HepG2 (cell line): Measurements from ENCODE around the gene NEK5. TPM values are rescaled to one million over a fixed set of nuclear protein-coding genes. Genes with fewer than 3 reads are reported as not detected.

Experiments used
- CREB3 ChIP-seq: sonication (generic); formaldehyde crosslinking; IDR thresholded peaks from 2 replicates; pipeline ENCODE4 v1.5.0; 2020; ENCODE audit warnings: missing genetic modification reagents
- ELF1 ChIP-seq: sonication (generic); formaldehyde crosslinking; IDR thresholded peaks from 2 replicates; pipeline ENCODE4 v1.4.0; 2020; ENCODE audit warnings: missing genetic modification reagents
- FOXP1 ChIP-seq, 2 experiments: fragments of 450-650 bp in 1 of 2; IDR thresholded peaks; 2 replicates each; pipeline ENCODE4 v1.6.1; 2017 to 2018; ENCODE audit warnings: antibody characterized with exemption in 1 of 2
- IRF9 ChIP-seq: sonication (generic); formaldehyde crosslinking; IDR thresholded peaks from 2 replicates; pipeline ENCODE4 v1.8.0; 2022; ENCODE audit warnings: missing genetic modification reagents, mild to moderate bottlenecking, borderline replicate concordance
- MYPOP ChIP-seq: sonication (generic); formaldehyde crosslinking; IDR thresholded peaks from 2 replicates; pipeline ENCODE4 v1.8.1; 2023; ENCODE audit warnings: mild to moderate bottlenecking, moderate library complexity, missing genetic modification reagents
- NCOA1 ChIP-seq: sonication (generic); formaldehyde crosslinking; IDR thresholded peaks from 2 replicates; pipeline ENCODE4 v1.9.0; 2021; ENCODE audit warnings: missing genetic modification reagents
- NFIB ChIP-seq: sonication (generic); formaldehyde crosslinking; IDR thresholded peaks from 2 replicates; pipeline ENCODE4 v1.9.0; 2021; ENCODE audit warnings: missing genetic modification reagents, mild to moderate bottlenecking, borderline replicate concordance
- NR0B2 ChIP-seq: sonication (generic); formaldehyde crosslinking; IDR thresholded peaks from 2 replicates; pipeline ENCODE4 v1.4.0; 2020; ENCODE audit warnings: mild to moderate bottlenecking, missing genetic modification reagents
- PCBP2 ChIP-seq: fragments of 200-400 bp; formaldehyde crosslinking; optimal IDR thresholded peaks from 2 replicates; pipeline ENCODE3; 2018; ENCODE audit warnings: low read length, low read depth; ENCODE audit not compliant: poor library complexity, severe bottlenecking
- POLR2A ChIP-seq, 2 experiments: IDR thresholded peaks; 2 replicates each; pipeline ENCODE4 v1.6.1; 2011; ENCODE audit warnings: low read depth in 2 of 2, low read length in 2 of 2, mild to moderate bottlenecking in 1 of 2, moderate library complexity in 1 of 2; ENCODE audit not compliant: insufficient read depth in 1 of 2
- RAD21 ChIP-seq: fragments of 450-650 bp; formaldehyde crosslinking; IDR thresholded peaks from 2 replicates; pipeline ENCODE4 v1.5.0; 2020; ENCODE audit warnings: mild to moderate bottlenecking
- SNAI1 ChIP-seq: sonication (generic); formaldehyde crosslinking; IDR thresholded peaks from 2 replicates; pipeline ENCODE4 v1.5.0; 2020; ENCODE audit warnings: mild to moderate bottlenecking, missing genetic modification reagents, borderline replicate concordance
- TAF1 ChIP-seq: sonication (generic); formaldehyde crosslinking; IDR thresholded peaks from 2 replicates; pipeline ENCODE4 v1.4.0; 2020; ENCODE audit warnings: missing genetic modification reagents
- TSC22D2 ChIP-seq: sonication (generic); formaldehyde crosslinking; IDR thresholded peaks from 2 replicates; pipeline ENCODE4 v1.5.1; 2020; ENCODE audit warnings: missing genetic modification reagents, mild to moderate bottlenecking, borderline replicate concordance
- ZFP82 ChIP-seq: sonication (generic); formaldehyde crosslinking; IDR thresholded peaks from 2 replicates; pipeline ENCODE4 v1.5.1; 2020; ENCODE audit warnings: mild to moderate bottlenecking, missing genetic modification reagents, borderline replicate concordance
- ZMYM3 ChIP-seq: sonication (generic); formaldehyde crosslinking; IDR thresholded peaks from 2 replicates; pipeline ENCODE4 v1.5.1; 2020; ENCODE audit warnings: mild to moderate bottlenecking, missing genetic modification reagents
- ZNF232 ChIP-seq: sonication (generic); formaldehyde crosslinking; IDR thresholded peaks from 2 replicates; pipeline ENCODE4 v1.4.0; 2020; ENCODE audit warnings: missing genetic modification reagents, borderline replicate concordance
- ZNF235 ChIP-seq: sonication (generic); formaldehyde crosslinking; IDR thresholded peaks from 2 replicates; pipeline ENCODE4 v1.8.1; 2023; ENCODE audit warnings: mild to moderate bottlenecking, missing genetic modification reagents, borderline replicate concordance
- ZNF24 ChIP-seq: fragments of 450-650 bp; IDR thresholded peaks from 2 replicates; pipeline ENCODE4 v1.6.1; 2017; ENCODE audit warnings: antibody characterized with exemption, mild to moderate bottlenecking
- ZNF337 ChIP-seq: sonication (generic); formaldehyde crosslinking; IDR thresholded peaks from 2 replicates; pipeline ENCODE4 v1.5.1; 2020; ENCODE audit warnings: missing genetic modification reagents, low read depth, mild to moderate bottlenecking, borderline replicate concordance
- ZNF747 ChIP-seq: sonication (generic); formaldehyde crosslinking; IDR thresholded peaks from 2 replicates; pipeline ENCODE4 v1.8.1; 2023; ENCODE audit warnings: missing genetic modification reagents, mild to moderate bottlenecking, borderline replicate concordance
- ZSCAN9 ChIP-seq: IDR thresholded peaks from 2 replicates; pipeline ENCODE4 v1.6.1; 2016; ENCODE audit warnings: borderline replicate concordance
- polyA plus RNA-seq, 8 experiments: library from polyadenylated mRNA; depleted of rRNA in 3 of 8; stranded (reverse) in 7 of 8; unstranded in 1 of 8; fragments of >200 nt; fragmentation: Illumina TruSeq in 4 of 8; extraction: Trizol in 4 of 8; gene quantifications; 2 replicates each; pipeline versions ENCODE4 v1.2.1 to v1.2.3, GENCODE V29; 2011 to 2016; ENCODE audit warnings: low read depth in 4 of 8, missing spikeins in 1 of 8, mixed read lengths in 1 of 8; ENCODE audit not compliant: insufficient read depth in 1 of 8
- total RNA-seq, 5 experiments: library from RNA; depleted of rRNA; stranded (reverse); fragments of >200 nt; fragmentation: Illumina TruSeq; extraction: Trizol; gene quantifications; 2 replicates each; pipeline ENCODE4 v1.2.3, GENCODE V29; 2016; ENCODE audit warnings: low read depth in 1 of 5
- TF ChIP-seq, protein P1 (sequence below): sonication (generic); formaldehyde crosslinking; IDR thresholded peaks from 2 replicates; pipeline ENCODE4 v1.5.0; 2020; ENCODE audit warnings: mild to moderate bottlenecking, missing genetic modification reagents

NEK5 gene
- total and polyA plus RNA-seq, 2 of the 13 experiments (the other 11 are each of a cell fraction or from before 2014, with no cell fraction given) = 0.12 to 0.22 TPM

- TF ChIP-seq TSC22D2 (CRISPR knock-in tag) (no peak), ZNF337 (CRISPR knock-in tag) (no peak), ZNF235 (CRISPR knock-in tag) (peak; percentile 68; the same call in 1 of the 2 replicates), NFIB (CRISPR knock-in tag) (peak; percentile 89), ZNF24 (no peak), ZFP82 (CRISPR knock-in tag) (peak; percentile 91), ZSCAN9 (CRISPR knock-in tag) (peak; percentile 60; the same call in 1 of the 2 replicates), IRF9 (CRISPR knock-in tag) (peak; percentile 50; the same call in 1 of the 2 replicates), SNAI1 (CRISPR knock-in tag) (peak; percentile 55; the same call in 1 of the 2 replicates), NR0B2 (CRISPR knock-in tag) (peak; percentile 32; the same call in 1 of the 2 replicates), ELF1 (CRISPR knock-in tag) (peak; percentile 47), CREB3 (CRISPR knock-in tag) (peak; percentile 95), ZMYM3 (peak; percentile 61), RAD21 (CRISPR knock-in tag) (peak; percentile 54), NCOA1 (CRISPR knock-in tag) (0 out of 2 replicates have a peak, but pooled peaks have one; percentile 35), TAF1 (CRISPR knock-in tag) (peak; percentile 66), FOXP1 (IDR thresholded peaks at IDR 0.05) (no peak), FOXP1 (CRISPR knock-in tag; IDR thresholded peaks at IDR 0.05) (0 out of 2 replicates have a peak, but pooled peaks have one; percentile 2), ZNF232 (CRISPR knock-in tag) (peak; percentile 98), POLR2A (IDR thresholded peaks at IDR 0.05; ENCODE audit: insufficient read depth in 1 of 2, low read depth in 2 of 2, low read length in 2 of 2) (peak; percentile 67 to 73; a peak in 3 of 4 replicates), PCBP2 (no peak), MYPOP (CRISPR knock-in tag) (peak; percentile 66), ZNF747 (CRISPR knock-in tag) (peak; percentile 84; the same call in 1 of the 2 replicates)
- TF ChIP-seq, protein P1, sequence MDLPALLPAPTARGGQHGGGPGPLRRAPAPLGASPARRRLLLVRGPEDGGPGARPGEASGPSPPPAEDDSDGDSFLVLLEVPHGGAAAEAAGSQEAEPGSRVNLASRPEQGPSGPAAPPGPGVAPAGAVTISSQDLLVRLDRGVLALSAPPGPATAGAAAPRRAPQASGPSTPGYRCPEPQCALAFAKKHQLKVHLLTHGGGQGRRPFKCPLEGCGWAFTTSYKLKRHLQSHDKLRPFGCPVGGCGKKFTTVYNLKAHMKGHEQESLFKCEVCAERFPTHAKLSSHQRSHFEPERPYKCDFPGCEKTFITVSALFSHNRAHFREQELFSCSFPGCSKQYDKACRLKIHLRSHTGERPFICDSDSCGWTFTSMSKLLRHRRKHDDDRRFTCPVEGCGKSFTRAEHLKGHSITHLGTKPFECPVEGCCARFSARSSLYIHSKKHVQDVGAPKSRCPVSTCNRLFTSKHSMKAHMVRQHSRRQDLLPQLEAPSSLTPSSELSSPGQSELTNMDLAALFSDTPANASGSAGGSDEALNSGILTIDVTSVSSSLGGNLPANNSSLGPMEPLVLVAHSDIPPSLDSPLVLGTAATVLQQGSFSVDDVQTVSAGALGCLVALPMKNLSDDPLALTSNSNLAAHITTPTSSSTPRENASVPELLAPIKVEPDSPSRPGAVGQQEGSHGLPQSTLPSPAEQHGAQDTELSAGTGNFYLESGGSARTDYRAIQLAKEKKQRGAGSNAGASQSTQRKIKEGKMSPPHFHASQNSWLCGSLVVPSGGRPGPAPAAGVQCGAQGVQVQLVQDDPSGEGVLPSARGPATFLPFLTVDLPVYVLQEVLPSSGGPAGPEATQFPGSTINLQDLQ (CRISPR knock-in tag) = peak; percentile 88; the same call in 1 of the 2 replicates
Measured at GRCh38 chr13:52159159-52159982, 30.5 kb upstream of the NEK5 start, which contains the start of gene NEK3 (continued).
